HEK293T (cell line): ENCODE measurements around the gene HCFC1R1.

Experiments
- BHLHE40 ChIP-seq: fragments of 450-650 bp; IDR thresholded peaks from 2 replicates; pipeline ENCODE4 v1.6.1; 2016; ENCODE audit warnings: mild to moderate bottlenecking, moderate library complexity, borderline replicate concordance
- ELF4 ChIP-seq: fragments of 450-650 bp; IDR thresholded peaks from 2 replicates; pipeline ENCODE4 v1.6.1; 2017; ENCODE audit warnings: antibody characterized with exemption
- FOXA1 ChIP-seq: fragments of 450-650 bp; IDR thresholded peaks from 2 replicates; pipeline ENCODE4 v1.6.1; 2016; ENCODE audit warnings: mild to moderate bottlenecking
- FOXK2 ChIP-seq: fragments of 450-650 bp; IDR thresholded peaks from 2 replicates; pipeline ENCODE4 v1.6.1; 2016; ENCODE audit warnings: mild to moderate bottlenecking
- FOXM1 ChIP-seq: fragments of 450-650 bp; IDR thresholded peaks from 2 replicates; pipeline ENCODE4 v1.6.1; 2017; ENCODE audit warnings: mild to moderate bottlenecking, borderline replicate concordance
- LEF1 ChIP-seq: fragments of 450-650 bp; IDR thresholded peaks from 2 replicates; pipeline ENCODE4 v1.6.1; 2017; ENCODE audit warnings: mild to moderate bottlenecking, borderline replicate concordance
- NFRKB ChIP-seq: fragments of 450-650 bp; IDR thresholded peaks from 2 replicates; pipeline ENCODE4 v1.6.1; 2016; ENCODE audit warnings: mild to moderate bottlenecking, moderate library complexity
- SP1 ChIP-seq: fragments of 450-650 bp; IDR thresholded peaks from 2 replicates; pipeline ENCODE4 v1.6.1; 2017
- SUZ12 ChIP-seq: fragments of 450-650 bp; IDR thresholded peaks from 2 replicates; pipeline ENCODE4 v1.6.1; 2016; ENCODE audit warnings: mild to moderate bottlenecking
- TARDBP ChIP-seq: fragments of 450-650 bp; IDR thresholded peaks from 2 replicates; pipeline ENCODE4 v1.6.1; 2016
- TF ChIP-seq, protein P1 (sequence below): fragments of 450-650 bp; IDR thresholded peaks from 2 replicates; pipeline ENCODE4 v1.6.1; 2016

DNA sequence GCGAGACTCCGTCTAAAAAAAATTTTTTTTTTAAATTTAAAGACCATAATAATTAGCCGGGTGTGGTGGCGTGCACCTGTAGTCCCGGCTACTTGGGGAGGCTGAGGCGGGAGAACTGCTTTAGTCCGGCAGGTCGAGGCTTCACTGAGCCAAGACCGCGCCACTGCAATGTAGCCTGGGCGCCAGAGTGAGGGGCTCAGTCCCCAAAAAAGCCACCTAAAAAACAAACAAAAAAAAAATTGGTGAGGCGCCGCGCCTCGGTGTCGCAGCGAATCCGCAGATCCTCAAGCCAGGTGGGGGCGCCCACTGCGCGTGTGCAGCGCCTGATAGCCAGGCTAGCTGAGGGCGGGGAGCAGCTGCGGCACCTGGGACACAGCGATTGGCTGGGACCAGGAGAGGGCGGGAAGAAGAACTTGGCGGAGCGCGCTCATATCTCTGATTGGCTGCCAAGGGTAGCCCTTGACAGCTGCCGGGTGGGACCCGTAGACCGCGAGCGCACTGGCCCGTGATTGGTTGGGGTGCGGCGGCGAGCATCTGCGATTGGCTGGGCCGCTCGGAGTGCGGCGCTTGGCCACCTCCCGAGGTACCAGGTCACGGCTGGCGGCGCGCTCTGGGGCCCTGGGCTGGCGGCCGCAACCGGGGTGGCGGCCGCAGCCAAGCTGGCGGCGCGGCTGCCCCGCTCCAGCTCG lies 20.0 kb downstream of the HCFC1R1 start:
- TF ChIP-seq BHLHE40 (no peak), FOXK2 (no peak), FOXA1 (no peak), ELF4 (no peak), FOXM1 (no peak), LEF1 (peak; percentile 37; the same call in 1 of the 2 replicates), TARDBP (no peak), SUZ12 (no peak), NFRKB (no peak), SP1 (no peak)
- TF ChIP-seq, protein P1, sequence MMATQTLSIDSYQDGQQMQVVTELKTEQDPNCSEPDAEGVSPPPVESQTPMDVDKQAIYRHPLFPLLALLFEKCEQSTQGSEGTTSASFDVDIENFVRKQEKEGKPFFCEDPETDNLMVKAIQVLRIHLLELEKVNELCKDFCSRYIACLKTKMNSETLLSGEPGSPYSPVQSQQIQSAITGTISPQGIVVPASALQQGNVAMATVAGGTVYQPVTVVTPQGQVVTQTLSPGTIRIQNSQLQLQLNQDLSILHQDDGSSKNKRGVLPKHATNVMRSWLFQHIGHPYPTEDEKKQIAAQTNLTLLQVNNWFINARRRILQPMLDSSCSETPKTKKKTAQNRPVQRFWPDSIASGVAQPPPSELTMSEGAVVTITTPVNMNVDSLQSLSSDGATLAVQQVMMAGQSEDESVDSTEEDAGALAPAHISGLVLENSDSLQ, result peak; percentile 97
